Smooth muscle cell (in vitro differentiated cells): Measurements from ENCODE around the gene DEGS1. TPM values are rescaled to one million over a fixed set of nuclear protein-coding genes. Genes with fewer than 3 reads are reported as not detected.

Experiments used
- DNase-seq: peaks from one replicate; lab custom pipeline; 2025; ENCODE audit not compliant: unreplicated experiment; lab: John Stamatoyannopoulos, UW
- H2AFZ ChIP-seq: fragments of 200-600 bp; sonication (generic); 2 replicates; pipeline ENCODE4 v1.6.0; 2016; ENCODE audit warnings: antibody characterized with exemption, low read depth, mild to moderate bottlenecking
- H3F3A ChIP-seq: fragments of 200-600 bp; sonication (generic); 2 replicates; pipeline ENCODE4 v1.6.0; 2017; ENCODE audit warnings: antibody characterized with exemption, low read depth
- H3K27ac ChIP-seq: fragments of 200-600 bp; sonication (generic); 2 replicates; pipeline ENCODE4 v1.5.1; 2016; ENCODE audit warnings: low read depth, mild to moderate bottlenecking
- H3K27me3 ChIP-seq: fragments of 200-600 bp; sonication (generic); 2 replicates; pipeline ENCODE4 v1.6.1; 2016; ENCODE audit warnings: low read depth, mild to moderate bottlenecking
- H3K36me3 ChIP-seq: fragments of 200-600 bp; sonication (generic); 2 replicates; pipeline ENCODE4 v1.5.1; 2016; ENCODE audit warnings: low read depth
- H3K4me1 ChIP-seq: fragments of 200-600 bp; sonication (generic); 2 replicates; pipeline ENCODE4 v1.5.1; 2016; ENCODE audit warnings: low read depth
- H3K4me2 ChIP-seq: fragments of 200-600 bp; sonication (generic); 2 replicates; pipeline ENCODE4 v1.6.0; 2016; ENCODE audit warnings: mild to moderate bottlenecking
- H3K4me3 ChIP-seq: fragments of 200-600 bp; sonication (generic); 2 replicates; pipeline ENCODE4 v1.5.1; 2016; ENCODE audit warnings: mild to moderate bottlenecking
- H3K79me2 ChIP-seq: fragments of 200-600 bp; sonication (generic); 2 replicates; pipeline ENCODE4 v1.6.0; 2016; ENCODE audit warnings: low read depth, mild to moderate bottlenecking
- H3K9ac ChIP-seq: fragments of 200-600 bp; sonication (generic); 2 replicates; pipeline ENCODE4 v1.6.0; 2016; ENCODE audit warnings: low read depth
- H3K9me3 ChIP-seq: fragments of 200-600 bp; sonication (generic); replicated peaks from 2 replicates; pipeline ENCODE4 v1.5.1; 2016; ENCODE audit warnings: low read depth
- H4K20me1 ChIP-seq: fragments of 200-600 bp; sonication (generic); 2 replicates; pipeline ENCODE4 v1.6.0; 2016; ENCODE audit warnings: low read depth
- WGBS: methylation state at CpG from one replicate; pipeline ENCODE4 v1.1.7; 2016; ENCODE audit warnings: low lambda C conversion rate; 5-methylcytosine and 5-hydroxymethylcytosine counted together
- polyA plus RNA-seq: library from polyadenylated mRNA; unstranded; fragments of >200 nt; fragmentation: Nextera tagmentation; extraction: Ambion mirVana; gene quantifications from 2 replicates; pipeline ENCODE4 v1.2.1, GENCODE V29; 2016
- total RNA-seq: library from RNA; depleted of rRNA; stranded (reverse); fragments of >200 nt; gene quantifications from 2 replicates; pipeline ENCODE4 v1.2.3, GENCODE V29; 2014
- TF ChIP-seq, protein P1 (sequence below): fragments of 200-600 bp; sonication (generic); IDR thresholded peaks from 2 replicates; pipeline ENCODE4 v1.5.1; 2017; ENCODE audit warnings: borderline replicate concordance, mild to moderate bottlenecking, antibody characterized with exemption; ENCODE audit not compliant: insufficient read depth, poor library complexity, severe bottlenecking

Gene DEGS1
- total and polyA plus RNA-seq, 2 experiments from 2014 or later = 188 TPM

DNA sequence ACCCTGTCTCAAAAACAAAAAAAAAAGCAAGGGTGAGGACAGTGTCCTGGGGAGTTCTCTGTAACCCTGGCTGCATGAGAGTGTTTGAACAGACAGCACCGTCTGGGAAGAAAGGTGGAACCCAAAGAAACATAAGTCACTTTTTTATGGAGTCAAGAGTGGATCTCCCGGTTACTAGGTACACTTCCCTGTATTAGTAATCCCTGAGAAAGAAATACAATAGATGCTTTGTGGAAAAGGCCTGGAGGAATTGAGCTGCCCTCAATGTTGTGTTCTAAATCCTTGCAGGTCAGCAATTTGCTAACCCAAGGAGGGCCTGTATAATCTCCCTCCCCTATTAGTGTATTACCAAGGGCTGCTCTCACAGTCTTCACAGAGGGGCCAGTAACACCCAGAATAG lies 16.6 kb downstream of the DEGS1 start:
- Histone ChIP-seq H3K36me3 (no peaks in the 10 kb centered on the region), H3K79me2 (no peaks in the 10 kb centered on the region), H3K4me3 (no peak overlapping the region), H3K9me3 (no peaks in the 10 kb centered on the region), H3K27me3 (no peaks in the 10 kb centered on the region), H3K4me1 (peaks cover 12% of the 10 kb centered on the region), H2AFZ (no peak overlapping the region), H3F3A (peaks cover 3% of the 10 kb centered on the region), H3K27ac (peak overlapping the region; percentile 24), H3K4me2 (no peak overlapping the region), H4K20me1 (no peaks in the 10 kb centered on the region), H3K9ac (no peak overlapping the region)
- DNase-seq = no peak
- TF ChIP-seq, protein P1, sequence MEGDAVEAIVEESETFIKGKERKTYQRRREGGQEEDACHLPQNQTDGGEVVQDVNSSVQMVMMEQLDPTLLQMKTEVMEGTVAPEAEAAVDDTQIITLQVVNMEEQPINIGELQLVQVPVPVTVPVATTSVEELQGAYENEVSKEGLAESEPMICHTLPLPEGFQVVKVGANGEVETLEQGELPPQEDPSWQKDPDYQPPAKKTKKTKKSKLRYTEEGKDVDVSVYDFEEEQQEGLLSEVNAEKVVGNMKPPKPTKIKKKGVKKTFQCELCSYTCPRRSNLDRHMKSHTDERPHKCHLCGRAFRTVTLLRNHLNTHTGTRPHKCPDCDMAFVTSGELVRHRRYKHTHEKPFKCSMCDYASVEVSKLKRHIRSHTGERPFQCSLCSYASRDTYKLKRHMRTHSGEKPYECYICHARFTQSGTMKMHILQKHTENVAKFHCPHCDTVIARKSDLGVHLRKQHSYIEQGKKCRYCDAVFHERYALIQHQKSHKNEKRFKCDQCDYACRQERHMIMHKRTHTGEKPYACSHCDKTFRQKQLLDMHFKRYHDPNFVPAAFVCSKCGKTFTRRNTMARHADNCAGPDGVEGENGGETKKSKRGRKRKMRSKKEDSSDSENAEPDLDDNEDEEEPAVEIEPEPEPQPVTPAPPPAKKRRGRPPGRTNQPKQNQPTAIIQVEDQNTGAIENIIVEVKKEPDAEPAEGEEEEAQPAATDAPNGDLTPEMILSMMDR = no peak
- WGBS = 66% methylated on average over 2 of the region's 2 CpGs

DNA sequence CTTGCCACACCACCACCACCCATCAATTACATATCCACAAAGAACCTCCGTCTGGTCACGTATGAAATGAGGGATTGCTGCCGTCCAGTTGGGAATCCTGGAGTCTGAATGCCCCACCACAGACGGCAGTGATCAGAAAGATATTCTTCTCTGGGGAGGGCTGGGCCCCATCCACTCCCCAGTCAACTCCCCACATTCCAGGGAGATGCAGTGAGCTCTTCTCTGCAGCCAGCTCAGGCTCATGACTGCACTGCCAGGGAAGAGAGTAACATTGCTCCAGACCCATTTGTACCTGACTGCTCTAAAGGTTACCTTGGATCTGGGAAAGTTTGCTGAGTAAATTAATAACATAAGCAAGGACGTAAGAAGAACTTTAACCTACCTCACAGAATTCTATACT lies 18.3 kb downstream of the DEGS1 start:
- H2AFZ ChIP-seq = no peak overlapping the region
- TF ChIP-seq, protein P1 = no peak
- H3K4me3 ChIP-seq = no peak overlapping the region
- no peaks in the 10 kb centered on the region for H3K27me3 ChIP-seq
- no peaks in the 10 kb centered on the region for H4K20me1 ChIP-seq
- DNase-seq = no peak
- no peaks in the 10 kb centered on the region for H3K36me3 ChIP-seq
- H3F3A ChIP-seq = peaks cover 5% of the 10 kb centered on the region
- WGBS = 78% methylated on average over 5 of the region's 5 CpGs
- no peak overlapping the region for H3K9ac ChIP-seq
- no peak overlapping the region for H3K4me2 ChIP-seq
- H3K4me1 ChIP-seq = peaks cover 17% of the 10 kb centered on the region
- no peaks in the 10 kb centered on the region for H3K79me2 ChIP-seq
- H3K27ac ChIP-seq = no peak overlapping the region
- H3K9me3 ChIP-seq = no peaks in the 10 kb centered on the region

DNA sequence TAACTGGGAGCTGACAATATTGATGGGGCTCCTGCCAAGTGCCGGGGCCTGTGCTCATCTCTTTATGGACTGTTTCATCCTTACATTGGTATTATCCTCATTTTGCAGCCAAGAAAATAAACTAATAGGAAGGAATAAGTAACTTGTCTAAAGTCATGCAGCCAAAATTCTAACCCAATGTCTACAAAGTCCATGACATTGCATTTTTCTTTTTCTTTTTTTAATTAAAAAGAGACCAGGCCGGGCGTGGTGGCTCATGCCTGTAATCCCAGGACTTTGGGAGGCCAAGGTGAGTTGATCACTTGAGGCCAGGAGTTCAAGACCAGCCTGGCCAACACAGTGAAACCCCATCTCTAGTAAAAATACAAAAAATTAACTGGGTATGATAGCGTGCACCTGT lies 18.8 kb downstream of the DEGS1 start:
- Histone ChIP-seq H3K9ac (no peak overlapping the region), H2AFZ (no peak overlapping the region), H3K27me3 (no peaks in the 10 kb centered on the region), H3K36me3 (no peaks in the 10 kb centered on the region), H3K4me3 (no peak overlapping the region), H4K20me1 (no peaks in the 10 kb centered on the region), H3K4me2 (no peak overlapping the region), H3K27ac (no peak overlapping the region), H3F3A (peaks cover 5% of the 10 kb centered on the region), H3K9me3 (no peaks in the 10 kb centered on the region), H3K79me2 (no peaks in the 10 kb centered on the region), H3K4me1 (peaks cover 17% of the 10 kb centered on the region)
- no peak for DNase-seq
- WGBS = 95% methylated on average over 4 of the region's 4 CpGs
- TF ChIP-seq, protein P1 = no peak

DNA sequence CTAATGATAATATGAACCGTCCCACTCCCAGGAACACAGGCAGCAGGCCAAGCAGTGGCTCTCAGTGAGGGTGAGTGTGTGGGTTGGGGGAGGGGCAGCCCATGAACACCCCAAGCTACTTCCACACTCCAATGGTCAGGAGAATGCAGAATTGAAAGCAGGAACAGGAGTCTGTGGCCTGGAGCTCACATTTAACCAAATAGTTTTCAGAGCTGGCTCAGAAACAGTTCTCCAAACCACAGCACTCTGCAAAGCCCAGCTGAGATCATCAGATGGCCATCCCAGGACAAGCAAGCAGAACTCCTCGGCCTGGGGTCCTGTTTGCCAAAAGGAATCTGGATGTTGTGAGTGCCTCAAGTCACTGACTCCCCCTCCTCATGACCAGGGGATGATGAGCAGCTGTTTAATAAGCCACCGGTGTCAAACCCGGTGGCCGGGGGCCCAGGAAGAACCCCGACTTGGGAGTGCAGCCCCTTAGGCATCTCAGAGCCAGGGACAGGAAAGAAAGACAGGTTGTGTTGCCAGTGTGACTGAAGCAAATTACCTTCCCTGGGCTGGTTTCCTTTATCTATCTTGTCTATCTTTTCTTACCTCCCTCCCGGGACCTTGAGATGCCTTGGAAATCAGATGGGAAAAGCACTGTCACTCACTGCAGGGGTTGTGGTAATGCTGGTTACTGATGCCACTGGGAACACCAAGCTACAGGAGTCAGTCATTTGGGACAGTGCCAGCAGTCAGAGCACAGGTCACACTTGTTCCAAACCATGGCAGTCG lies 20.4 kb downstream of the DEGS1 start:
- Histone ChIP-seq H3K27ac (peak overlapping the region; percentile 63), H3K4me2 (peak overlapping the region; percentile 75), H3F3A (peaks cover 5% of the 10 kb centered on the region), H4K20me1 (no peaks in the 10 kb centered on the region), H3K27me3 (no peaks in the 10 kb centered on the region), H3K9me3 (no peaks in the 10 kb centered on the region), H2AFZ (no peak overlapping the region), H3K4me3 (no peak overlapping the region), H3K4me1 (peaks cover 17% of the 10 kb centered on the region), H3K36me3 (no peaks in the 10 kb centered on the region), H3K9ac (no peak overlapping the region), H3K79me2 (no peaks in the 10 kb centered on the region)
- TF ChIP-seq, protein P1 = no peak
- 31% methylated on average over 8 of the region's 8 CpGs for WGBS
- DNase-seq = no peak
